ENCODE results near the gene GNA12.

DNA sequence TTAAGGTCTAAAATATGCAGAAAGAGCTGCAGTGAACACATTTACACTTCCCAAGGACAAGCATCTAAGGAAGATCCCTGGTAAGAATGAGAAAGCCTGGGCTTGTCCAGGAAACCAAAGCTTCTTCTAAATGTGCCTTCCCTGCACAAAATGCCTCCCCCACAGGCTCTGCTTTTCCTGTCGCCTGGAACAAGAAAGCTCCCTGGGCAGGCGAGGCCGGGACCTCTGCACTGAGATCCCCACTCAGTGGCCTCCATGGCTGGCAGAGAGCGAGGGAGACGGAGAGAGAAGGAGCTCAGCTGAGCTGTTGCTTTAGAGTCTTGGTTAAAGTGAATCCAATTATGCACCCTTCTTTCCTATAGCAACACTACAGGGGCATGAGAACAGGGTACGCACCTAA is 80.5 kb downstream of the GNA12 start:
- TF ChIP-seq POLR2AphosphoS5 (IDR thresholded peaks at IDR 0.05; ENCODE audit: low read depth, low read length) (no peak), SIN3A (IDR thresholded peaks at IDR 0.05; ENCODE audit: borderline replicate concordance, insufficient read depth, low read length) (no peak), TAF1 (IDR thresholded peaks at IDR 0.05; ENCODE audit: borderline replicate concordance, insufficient read depth, low read length) (no peak)

Data from PFSK-1 (cell line).